ELF-1 (cell line): ENCODE results near the gene BANF2.

ENCODE experiments used
- DNase-seq: peaks from one replicate; pipeline ENCODE4 v3.0.0-alpha.2; 2016; ENCODE audit warnings: low read depth, low spot score

Gene BANF2

DNA sequence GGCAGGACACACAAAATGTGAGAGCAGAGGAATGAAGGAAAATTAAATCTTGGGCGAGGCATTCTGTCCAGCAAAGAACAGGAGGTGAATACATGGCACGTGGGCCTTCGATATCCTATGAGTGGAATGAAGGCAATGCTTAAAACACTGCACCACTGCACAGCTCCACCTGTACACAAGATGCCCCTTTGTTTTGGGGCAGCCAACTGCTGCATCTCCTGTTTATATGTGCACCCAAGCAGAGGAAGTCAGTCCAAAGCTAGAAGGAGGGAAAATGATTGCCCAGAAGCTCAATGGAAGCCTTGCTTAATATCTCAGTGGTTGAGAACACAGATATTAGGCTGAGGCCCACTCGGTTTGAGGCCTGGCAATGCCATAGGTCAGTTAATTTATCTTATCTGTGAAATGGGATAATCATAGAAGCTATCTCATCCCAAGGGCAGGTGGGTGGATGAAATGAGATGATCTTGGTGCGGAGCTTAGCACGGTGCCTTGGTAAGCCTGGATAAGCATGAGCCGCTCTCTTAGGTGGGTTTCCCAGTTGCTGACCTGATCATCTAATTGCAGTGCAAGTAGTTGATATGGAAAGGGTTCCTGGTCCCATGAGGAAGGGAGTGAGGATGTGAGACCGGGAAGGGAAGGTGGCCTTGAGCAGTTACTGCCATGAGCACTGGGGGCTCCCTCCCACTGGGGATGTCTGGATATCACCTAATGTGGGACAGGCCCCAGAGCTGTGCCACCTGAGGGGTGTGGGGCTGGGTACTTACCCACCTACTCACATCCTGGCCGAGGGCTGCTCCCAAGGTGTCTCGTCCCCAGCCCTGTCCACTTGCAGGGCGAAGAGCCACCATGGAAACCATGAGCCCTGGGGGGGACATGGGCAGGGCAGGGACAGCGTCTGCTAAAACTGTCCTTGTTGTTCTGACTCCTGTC, 9.9 kb downstream of the BANF2 start:
- DNase-seq = no peak

DNA sequence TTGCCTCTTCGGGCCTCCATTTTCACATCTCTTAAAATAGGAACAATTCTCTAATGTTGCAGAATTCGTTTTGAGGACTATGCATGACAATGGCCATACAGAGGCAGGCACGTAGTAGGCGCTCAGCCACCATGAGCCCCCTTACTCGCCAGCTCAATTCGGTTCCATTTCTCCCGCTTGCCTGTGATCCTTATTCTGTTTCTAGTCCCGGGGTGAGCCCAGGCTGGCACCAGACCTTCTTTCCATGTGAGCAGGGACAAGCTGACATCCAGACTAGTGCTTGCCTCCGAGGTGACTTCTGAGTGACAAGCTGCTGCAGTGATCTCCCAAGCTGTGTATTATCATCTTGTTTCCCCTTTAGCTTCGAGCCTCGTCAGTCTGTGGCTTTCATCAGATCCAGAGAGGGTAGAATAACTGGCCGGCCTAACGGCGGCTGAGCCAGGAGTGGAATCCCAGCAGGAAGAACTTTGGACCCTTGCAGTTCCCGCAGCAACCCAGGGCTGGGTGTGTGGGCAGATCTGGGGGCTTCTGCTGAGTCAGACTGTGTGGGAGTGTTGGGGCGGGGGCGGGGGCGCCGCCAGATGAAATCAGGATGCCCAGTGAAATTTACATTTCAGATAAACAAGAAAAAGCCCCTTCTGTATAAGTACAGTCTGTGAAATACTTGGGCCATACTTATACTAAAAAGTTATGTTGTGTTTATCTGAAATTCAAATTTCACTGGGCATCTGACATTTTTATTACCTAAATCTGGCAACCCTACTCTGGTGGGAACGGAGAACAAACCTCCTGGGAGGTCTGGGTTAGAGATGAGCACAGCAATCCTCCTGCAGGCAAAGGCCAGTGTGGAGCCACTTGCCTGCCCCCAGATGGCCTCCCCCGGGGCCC, 10.9 kb downstream of the BANF2 start:
- peak; percentile 43 for DNase-seq

DNA sequence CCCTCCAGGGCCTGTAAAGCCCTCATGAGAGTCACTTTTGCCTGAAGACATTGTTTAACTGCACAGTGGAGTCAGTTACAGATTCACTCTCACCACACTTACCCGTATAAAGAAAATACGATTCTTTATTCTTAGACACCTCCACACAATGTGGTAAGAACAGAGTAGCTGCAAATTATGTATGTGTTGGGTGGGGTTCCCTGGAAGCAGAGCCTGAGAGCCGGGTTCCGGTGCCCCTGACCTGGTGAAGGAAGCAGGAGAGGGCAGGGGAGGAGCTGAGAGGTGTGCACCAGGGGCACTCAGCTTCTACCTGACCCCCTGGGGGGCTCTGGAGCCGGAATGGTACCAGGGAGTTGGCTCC, 11.5 kb downstream of the BANF2 start:
- no peak for DNase-seq

- DNase-seq = no peak
Measured at GRCh38 chr20:17712201-17712600, 12.4 kb downstream of the BANF2 start.

DNA sequence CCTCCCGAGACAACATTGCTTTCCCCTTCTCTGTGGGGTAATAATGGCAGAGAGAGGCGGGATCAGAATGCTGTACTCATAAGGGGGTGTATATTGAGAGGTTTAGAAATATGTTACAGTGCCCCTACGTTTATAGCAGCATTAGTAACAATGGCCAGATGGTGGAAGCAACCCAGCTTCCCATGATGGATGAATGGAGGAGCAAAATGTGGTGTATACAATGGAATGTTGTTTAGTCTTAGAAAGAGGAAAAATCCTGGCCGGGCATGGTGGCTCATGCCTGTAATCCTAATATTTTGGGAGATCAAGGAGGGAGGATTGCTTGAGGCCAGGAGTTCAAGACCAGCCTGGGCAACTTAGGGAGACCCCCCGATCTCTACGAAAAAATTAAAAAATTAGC, 12.9 kb downstream of the BANF2 start:
- no peak for DNase-seq

GRCh38 chr20:17714597-17714996, 14.8 kb downstream of the BANF2 start:
- DNase-seq = no peak

DNA sequence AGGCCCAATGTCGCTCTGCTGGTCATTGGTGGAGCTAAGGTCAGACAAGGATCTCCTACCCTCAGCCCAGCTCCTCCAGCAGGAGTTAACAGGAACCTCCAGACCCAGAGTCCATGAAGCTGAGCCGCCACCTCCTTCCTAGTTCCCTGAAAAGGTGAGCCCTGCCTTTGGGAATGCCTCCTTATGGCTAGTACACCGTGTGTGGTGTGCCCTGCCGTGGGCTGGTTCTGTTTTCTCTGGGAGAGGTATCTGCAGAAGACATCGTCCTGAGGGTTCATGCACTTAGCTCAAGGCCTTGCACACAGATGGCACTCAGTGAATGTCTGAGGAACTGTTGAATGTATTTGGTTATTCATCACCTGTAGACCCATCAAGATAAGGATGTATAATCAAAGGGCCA, 15.3 kb downstream of the BANF2 start:
- DNase-seq = no peak

DNA sequence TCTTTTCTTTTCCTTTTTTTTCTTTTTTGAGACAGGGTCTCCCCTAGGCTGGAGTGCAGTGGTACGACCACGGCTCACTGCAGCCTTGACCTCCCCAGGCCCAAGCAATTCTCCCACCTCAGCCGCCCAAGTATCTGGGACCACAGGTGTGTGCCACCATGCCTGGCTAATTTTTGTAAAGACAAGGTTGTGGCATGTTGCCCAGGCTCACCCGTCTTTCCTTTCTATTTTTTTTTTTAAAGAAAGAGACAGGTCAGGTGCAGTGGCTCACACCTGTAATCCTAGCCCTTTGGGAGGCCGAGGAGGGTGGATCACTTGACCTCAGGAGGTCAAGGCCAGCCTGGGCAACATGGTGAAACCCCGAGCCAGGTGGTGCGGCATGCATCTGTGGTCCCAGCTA, 16.6 kb downstream of the BANF2 start:
- no peak for DNase-seq

- DNase-seq = no peak
Measured at GRCh38 chr20:17720755-17721154, 21.0 kb downstream of the BANF2 start.

DNA sequence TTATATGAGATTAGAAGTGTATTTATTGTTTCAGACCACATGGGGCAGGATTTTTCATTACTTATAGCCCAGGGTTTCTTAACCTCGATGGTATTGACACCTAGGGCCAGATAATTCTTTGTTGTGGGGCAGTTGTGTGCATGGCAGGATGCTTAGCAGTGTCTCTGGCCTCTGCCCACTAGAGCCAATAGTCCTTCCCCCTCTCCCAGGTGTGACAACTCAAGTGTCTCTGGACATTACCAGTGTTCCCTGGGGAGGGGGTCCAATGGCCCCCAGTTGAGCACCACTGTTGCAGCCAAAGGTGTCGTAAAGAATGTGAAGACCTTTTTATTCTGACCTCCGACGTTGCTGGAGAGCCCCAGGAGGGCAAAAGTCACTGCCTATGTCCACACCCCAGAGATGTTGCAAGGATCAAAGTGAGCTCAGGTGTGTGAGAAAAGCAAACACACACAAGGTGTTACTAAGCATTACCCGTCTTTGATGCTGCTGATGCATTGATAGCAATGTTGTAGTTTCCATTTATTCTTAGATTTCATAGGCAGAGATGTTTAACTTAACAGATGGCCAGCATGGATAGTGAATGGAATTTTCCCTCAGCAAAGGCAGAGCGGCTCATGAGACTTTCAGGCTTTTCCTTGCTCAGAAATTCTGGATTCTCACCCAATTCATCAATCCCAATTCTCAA, 22.2 kb downstream of the BANF2 start:
- no peak for DNase-seq

- no peak for DNase-seq
Measured at GRCh38 chr20:17722493-17723300, 22.9 kb downstream of the BANF2 start.

DNA sequence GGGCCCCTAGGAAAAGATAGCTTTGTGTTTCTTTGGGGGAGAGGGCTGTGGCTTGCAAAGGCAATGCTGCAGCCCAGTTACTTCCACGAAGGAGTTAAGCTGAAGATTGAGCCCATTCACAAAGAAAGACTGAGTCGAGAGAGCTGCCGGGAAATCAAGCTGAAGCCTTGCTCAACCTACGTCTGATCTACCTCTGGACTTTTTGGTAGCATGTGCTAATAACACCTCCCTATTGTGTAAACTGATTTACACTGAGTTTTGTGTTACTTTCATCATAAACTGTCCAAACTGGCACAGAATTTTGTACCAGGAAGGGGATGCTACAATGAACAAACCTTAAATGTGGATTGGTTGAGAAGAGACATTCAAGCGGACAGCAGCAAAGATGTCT, 23.5 kb downstream of the BANF2 start:
- DNase-seq = no peak

- DNase-seq = no peak
Measured at GRCh38 chr20:17725094-17725835, 25.5 kb downstream of the BANF2 start.

GRCh38 chr20:17726902-17727301, 27.1 kb downstream of the BANF2 start:
- no peak for DNase-seq

- no peak for DNase-seq
Measured at GRCh38 chr20:17727351-17727750, 27.6 kb downstream of the BANF2 start.

DNA sequence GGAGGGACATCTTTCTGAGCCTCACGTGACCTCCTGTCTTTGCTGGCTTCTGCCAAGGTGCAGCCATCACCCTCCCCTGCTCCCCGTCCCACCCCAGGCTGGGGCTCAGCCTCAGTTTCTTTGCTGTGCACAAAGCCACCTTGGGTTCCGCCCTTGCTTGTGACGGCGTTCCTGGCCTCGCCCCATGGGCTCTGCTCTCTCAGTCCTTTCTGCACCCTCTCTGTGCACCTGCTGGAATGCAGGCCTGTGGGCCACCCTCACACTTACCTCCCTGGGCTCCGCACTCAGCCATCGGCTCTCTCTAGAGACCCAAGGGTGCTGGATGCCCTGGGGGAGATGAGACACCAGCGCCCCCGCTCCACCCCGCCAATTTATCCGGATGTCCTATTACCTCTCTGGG, 28.3 kb downstream of the BANF2 start:
- no peak for DNase-seq

- no peak for DNase-seq
Measured at GRCh38 chr20:17730071-17730470, 30.3 kb downstream of the BANF2 start.

DNA sequence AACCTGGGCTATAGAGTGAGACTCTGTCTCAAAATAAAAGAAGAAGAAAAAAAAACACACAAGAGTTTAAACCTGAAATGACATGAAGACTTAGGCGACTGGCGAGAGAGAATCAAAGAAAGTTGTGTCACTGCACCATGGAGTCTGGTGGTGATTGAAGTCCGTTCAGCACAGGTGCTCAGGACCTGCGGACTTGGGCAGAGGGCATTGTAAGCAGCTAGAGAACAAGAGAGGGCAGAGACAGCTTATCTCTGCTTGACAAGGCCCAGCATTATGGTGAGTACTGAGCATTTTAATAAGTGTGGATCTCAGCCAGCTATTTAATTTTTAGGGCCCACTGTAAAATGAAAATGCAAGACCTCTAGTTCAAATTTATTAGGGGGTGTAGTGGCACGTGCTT, 31.5 kb downstream of the BANF2 start:
- no peak for DNase-seq

GRCh38 chr20:17732907-17733521, 33.2 kb downstream of the BANF2 start:
- no peak for DNase-seq

DNA sequence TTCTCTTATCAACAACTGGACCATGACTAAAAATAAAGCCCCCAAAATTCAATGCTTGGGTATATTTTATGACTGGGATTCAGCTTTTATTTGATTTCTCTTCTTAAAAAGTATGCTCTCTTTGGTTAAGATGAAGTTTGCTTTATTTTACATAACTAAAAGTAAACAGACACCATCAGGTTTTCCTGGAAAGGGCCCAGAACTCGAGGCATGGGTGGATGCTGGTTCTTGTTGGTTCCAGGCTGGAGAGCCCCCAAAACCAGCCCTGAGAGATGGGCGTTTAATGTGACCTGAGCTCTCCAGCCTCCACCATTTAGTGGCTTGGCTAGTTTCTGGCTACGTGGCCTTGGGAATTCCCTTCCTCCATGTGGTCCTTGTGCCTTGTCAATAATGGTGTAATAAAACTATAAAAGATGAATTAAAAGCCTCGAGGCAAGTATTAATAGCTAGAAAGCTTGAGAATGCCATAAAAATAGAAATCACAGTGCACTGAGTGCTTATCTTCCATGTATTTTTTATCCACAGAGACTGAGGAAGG, 34.1 kb downstream of the BANF2 start:
- no peak for DNase-seq
